Spleen (tissue), 7 donors: ENCODE results near the gene DRAP1.

Source experiments
- POLR2A ChIP-seq, 3 donors: fragments of 450-650 bp; IDR thresholded peaks; one replicate each; pipeline ENCODE4 v1.5.1; 2017; ENCODE audit warnings: antibody characterized with exemption in 3 of 3, mild to moderate bottlenecking in 1 of 3
- POLR2AphosphoS5 ChIP-seq, 3 donors: sonication (generic); formaldehyde crosslinking; IDR thresholded peaks; one replicate each; pipeline ENCODE4 v1.5.1; 2017; ENCODE audit warnings: antibody characterized with exemption in 3 of 3
- TF ChIP-seq, protein P1 (sequence below), 11 experiments: fragments of 200-600 bp in 7 of 11; fragments of 450-650 bp in 4 of 11; sonication (generic) in 4 of 11; IDR thresholded peaks in 8 of 11; conservative IDR thresholded peaks in 3 of 11; 1 replicate in 7 of 11; 2 replicates in 4 of 11; pipeline versions ENCODE4 v1.4.0 to v1.8.0; 2016 to 2021; ENCODE audit warnings: antibody characterized with exemption in 11 of 11, inconsistent platforms in 4 of 11, mild to moderate bottlenecking in 1 of 11
- donor health status: DM: no; HTN: no; CAD: no; lungs with moderate emphysema.
- donor health status: DM: no; HTN: no; CAD: no.
- donor health status: DM: no; HTN: no; CAD: no.

DNA sequence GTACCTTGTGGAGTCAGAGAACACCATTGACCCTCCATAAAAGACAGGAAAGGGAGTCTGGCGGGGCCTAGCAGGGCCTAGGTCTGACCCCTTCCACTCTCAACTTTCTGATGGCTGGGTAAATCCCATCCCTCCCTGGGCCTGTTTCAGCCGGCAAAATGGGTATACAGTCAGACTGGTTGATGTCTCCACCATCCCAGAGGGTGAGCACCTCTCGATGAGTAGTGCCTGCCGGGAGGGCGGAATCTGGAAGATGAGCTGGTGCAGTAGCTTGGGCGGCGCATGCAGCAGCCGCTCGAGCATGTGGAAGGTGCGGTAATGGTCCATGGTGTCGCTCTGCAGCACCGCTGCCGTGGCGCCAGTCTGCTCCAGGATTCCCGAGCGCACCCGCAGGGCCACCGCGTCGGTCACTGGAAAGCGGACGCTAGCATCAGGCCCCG lies 31.5 kb upstream of the DRAP1 start:
- TF ChIP-seq POLR2A (IDR thresholded peaks at IDR 0.05): no peak
- TF ChIP-seq, protein P1, sequence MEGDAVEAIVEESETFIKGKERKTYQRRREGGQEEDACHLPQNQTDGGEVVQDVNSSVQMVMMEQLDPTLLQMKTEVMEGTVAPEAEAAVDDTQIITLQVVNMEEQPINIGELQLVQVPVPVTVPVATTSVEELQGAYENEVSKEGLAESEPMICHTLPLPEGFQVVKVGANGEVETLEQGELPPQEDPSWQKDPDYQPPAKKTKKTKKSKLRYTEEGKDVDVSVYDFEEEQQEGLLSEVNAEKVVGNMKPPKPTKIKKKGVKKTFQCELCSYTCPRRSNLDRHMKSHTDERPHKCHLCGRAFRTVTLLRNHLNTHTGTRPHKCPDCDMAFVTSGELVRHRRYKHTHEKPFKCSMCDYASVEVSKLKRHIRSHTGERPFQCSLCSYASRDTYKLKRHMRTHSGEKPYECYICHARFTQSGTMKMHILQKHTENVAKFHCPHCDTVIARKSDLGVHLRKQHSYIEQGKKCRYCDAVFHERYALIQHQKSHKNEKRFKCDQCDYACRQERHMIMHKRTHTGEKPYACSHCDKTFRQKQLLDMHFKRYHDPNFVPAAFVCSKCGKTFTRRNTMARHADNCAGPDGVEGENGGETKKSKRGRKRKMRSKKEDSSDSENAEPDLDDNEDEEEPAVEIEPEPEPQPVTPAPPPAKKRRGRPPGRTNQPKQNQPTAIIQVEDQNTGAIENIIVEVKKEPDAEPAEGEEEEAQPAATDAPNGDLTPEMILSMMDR (IDR thresholded peaks at IDR 0.05 in 8 of 11, conservative IDR thresholded peaks at IDR 0.05 in 3 of 11): no peak
- TF ChIP-seq POLR2AphosphoS5 (IDR thresholded peaks at IDR 0.05): no peak
